GM19240 (cell line): ENCODE data around the gene DND1.
"Not testable (repeated sequence)": the region's sequence is repeated elsewhere in the genome, so short reads cannot be mapped to it uniquely, and the experiment has no call there.

Source experiments
- DNase-seq: peaks from one replicate; pipeline ENCODE4 v3.0.0; 2011; ENCODE audit warnings: low spot score; ENCODE audit not compliant: insufficient read length

Gene DND1

DNA sequence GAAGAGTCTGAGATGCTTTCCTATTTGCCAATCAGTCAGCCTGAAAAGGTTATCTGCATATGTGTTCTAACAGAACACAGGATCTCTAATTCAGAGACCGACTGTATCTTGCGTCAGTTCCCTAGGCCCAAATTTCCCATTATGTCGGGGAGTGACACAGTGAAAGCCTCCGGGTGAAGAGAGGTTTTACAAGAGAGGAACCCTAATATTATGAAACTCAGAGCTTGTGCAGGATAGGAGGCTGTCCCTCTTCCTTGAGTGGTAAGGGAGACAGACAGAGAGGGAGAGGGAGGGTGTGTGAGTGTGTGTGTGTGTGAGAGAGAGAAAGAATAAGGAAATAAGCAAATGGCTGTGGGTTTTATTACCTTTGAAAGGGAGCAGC is 42.3 kb downstream of the DND1 start:
- DNase-seq = no peak

DNA sequence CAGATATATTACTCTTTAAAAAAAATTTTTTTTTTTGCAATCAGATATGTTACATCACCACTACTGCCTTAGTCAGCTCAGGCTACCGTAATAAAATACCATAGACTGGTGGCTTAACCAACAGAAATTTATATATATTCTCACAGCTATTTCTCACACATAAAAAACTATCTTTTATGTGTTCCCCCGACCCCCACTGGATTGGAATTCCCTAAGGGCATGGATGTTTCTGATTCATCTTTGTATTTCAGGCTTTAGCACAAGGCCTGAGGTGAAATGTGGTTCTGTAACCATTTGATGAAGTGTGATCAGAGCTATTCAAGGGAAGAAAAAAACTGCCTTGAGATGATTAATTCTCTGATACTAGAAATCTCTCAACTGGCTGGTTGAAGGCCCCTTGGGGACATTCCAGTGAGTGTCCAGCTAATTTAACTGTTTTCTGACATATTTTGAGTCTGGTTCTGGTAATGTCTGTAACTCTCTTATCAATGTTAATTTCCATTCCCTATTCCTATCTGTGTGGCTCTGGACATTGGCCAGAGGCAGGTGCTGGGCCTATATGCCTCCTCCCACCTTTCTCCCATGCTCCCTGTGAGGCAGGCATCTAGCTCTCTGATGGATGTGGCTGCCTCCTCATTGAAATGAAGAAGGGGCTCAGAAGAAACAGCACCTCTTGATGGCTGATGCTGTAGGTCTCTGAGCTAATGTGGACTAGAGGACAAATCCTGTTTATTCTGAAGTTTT is 42.9 kb downstream of the DND1 start:
- no peak for DNase-seq

DNA sequence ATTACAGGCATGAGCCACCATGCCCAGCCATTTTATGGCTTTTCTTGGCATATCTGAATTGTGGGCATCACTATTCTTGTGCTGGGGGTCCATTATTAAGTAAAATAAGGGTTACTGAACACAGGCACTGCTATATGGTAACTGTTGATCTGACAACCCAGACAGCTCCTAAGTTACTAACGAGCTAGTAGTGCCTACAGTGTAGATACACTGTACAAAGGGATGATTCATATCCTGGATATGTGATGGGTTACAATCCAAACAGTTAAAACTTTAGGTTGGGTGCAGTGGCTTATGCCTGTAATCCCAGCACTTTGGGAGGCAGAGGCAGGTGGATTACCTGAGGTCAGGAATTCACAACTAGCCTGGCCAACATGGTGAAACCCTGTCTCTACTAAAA is 44.7 kb downstream of the DND1 start:
- DNase-seq = no peak

DNA sequence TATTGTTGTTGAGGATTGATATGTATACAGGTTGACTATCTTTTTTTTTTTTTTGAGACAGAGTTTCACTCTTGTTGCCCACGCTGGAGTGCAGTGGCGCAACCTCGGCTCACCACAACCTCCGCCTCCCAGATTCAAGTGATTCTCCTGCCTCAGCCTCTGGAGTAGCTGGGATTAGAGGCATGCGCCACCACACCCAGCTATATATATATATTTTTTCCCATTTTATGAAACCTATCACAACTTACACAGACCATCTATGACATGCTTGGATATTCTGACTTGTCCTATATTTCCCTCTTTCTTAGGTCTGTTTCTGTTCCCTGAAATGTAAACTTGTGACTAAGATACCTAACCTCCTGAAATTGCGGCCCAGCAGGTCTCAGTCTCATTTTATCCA is 45.4 kb downstream of the DND1 start:
- no peak for DNase-seq

DNA sequence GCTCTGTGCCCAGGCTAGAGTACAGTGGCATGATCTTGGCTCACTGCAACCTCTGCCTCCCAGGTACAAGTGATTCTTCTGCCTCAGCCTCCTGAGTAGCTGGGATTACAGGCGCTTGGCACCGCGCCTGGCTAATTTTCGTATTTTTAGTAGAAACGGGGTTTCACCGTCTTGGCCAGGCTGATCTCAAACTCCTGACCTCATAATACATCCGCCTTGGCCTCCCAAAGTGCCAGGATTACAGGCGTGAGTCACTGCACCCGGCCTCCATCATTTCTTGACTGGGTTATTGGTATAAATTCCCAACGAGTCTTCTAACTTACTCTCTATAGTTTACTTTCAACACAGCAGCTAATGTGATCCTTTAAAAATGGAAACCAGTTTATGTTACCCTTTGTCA is 48.5 kb downstream of the DND1 start:
- DNase-seq = not testable (repeated sequence)

DNA sequence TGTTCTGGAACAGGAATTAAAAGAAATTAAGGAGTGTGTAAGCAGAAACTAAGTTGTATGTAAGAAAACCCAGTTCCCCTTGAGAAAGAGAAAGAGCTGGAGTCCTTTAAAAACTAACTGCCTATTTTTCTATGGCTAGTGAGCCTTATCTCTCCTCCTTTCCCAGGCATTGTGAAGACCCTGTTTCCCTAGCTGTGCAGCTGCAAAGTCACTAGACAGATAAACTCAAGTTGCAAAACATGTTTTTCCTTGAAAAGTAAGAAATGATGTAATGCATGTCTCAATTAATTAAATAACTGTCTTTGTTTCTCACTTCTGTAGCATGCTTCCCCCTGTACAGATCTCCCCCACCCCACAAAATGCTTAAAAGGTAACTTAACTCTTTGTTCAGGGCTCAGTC is 50.3 kb downstream of the DND1 start:
- not testable (repeated sequence) for DNase-seq

DNA sequence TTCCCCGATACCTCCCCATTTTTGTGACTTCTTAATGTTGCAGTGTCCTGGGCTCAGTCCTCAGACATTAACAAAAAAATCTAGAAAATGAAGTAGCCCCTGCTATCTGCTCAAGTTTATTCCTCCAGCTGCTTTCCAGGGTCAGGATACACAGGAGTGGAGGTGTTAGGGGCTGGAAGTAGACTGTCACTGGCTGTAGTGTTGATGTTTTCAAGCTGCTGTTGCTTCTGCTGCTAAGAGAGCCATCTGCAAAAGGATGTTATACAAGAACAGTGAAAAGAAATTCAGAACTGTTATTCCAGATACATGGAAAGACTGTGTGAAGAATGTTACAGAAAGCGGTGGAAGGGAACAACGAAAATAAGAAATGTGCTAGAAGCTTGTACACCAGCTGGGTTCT is 51.1 kb downstream of the DND1 start:
- DNase-seq = no peak
